PC-9 (cell line): Measurements from ENCODE around the gene INPP5F.

Source experiments
- CTCF ChIP-seq: fragments of 200-600 bp; sonication (generic); conservative IDR thresholded peaks from 2 replicates; pipeline ENCODE4 v1.6.1; 2017; ENCODE audit warnings: mixed run types, antibody characterized with exemption, mild to moderate bottlenecking, moderate library complexity
- EZH2 ChIP-seq: fragments of 200-600 bp; sonication (generic); IDR thresholded peaks from 2 replicates; pipeline ENCODE4 v1.8.0; 2017; ENCODE audit warnings: antibody characterized with exemption, low read depth

GRCh38 chr10:119832951-119833350 lies 107.1 kb downstream of the INPP5F start:
- TF ChIP-seq CTCF (no peak), EZH2 (no peak)
